Posterior vena cava (tissue), 2 donors: ENCODE results near the gene RNASE3. TPM values are rescaled to one million over a fixed set of nuclear protein-coding genes. Genes with fewer than 3 reads are reported as not detected.
"Not testable (repeated sequence)": the region's sequence is repeated elsewhere in the genome, so short reads cannot be mapped to it uniquely, and the experiment has no call there.

Experiments used
- DNase-seq: peaks from one replicate; pipeline ENCODE4 v3.0.0-alpha.2; 2020; ENCODE audit warnings: low spot score
- intact Hi-C, 2 donors: fragments of 100-400 bp; cut with DNase I; formaldehyde crosslinking; loops; one replicate each; pipeline versions ENCODE4 v1.14.1 to v1.14.2; 2022 to 2023
- long read RNA-seq, 2 donors: library from polyadenylated mRNA; unstranded; transcript quantifications; one replicate each; pipeline ENCODE4 v2.0.0, GENCODE V29; 2020 to 2021
- total RNA-seq, 2 donors: library from RNA; stranded (reverse); fragmentation: NEBNext Ultra II Directional; extraction: Animal tissue kit (Norgen Biotek cat#: 25700); gene quantifications; one replicate each; pipeline ENCODE4 v1.2.1, GENCODE V29; 2021
- donor health status: DM: yes; HTN: yes; CAD: no.
- donor health status: DM: yes; HTN: yes; CAD: no.

Gene RNASE3
- under 1 TPM; 0.48 to 0.60 TPM for total RNA-seq
- long read RNA-seq, donor 1, result 0 reads
- long read RNA-seq, donor 2, result 0 reads

DNA sequence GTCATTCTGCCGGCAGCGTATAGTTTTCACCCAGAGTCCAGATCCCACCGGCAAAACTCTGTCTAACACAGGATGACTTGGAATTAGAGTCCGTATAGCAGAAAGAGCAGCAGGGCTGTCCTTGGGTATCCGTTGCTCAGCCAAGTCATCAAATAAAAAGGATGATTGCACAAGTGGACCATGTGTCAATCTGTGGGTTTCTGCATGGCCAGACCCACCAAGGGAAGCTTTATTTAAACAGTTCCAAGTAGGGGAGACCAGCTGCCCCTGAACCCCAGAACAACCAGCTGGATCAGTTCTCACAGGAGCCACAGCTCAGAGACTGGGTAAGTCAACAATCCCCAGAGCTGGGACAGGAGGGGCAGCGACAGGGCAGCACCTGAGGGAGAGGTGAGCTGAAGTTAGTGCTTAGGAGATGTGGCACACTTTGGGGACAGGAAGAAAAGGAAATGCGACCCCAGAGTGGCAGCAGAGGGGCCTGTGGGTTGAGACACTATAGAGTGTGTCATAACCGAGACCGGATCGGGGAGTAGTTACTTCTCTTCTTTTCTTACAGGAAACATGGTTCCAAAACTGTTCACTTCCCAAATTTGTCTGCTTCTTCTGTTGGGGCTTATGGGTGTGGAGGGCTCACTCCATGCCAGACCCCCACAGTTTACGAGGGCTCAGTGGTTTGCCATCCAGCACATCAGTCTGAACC lies at the start of gene RNASE3:
TSS of gene RNASE3 (plus strand) at position 260 of the 700 bp plus-strand sequence. CDS start at position 562, 302 bp downstream.
- DNase-seq, intact Hi-C loops: not testable (repeated sequence)

DNA sequence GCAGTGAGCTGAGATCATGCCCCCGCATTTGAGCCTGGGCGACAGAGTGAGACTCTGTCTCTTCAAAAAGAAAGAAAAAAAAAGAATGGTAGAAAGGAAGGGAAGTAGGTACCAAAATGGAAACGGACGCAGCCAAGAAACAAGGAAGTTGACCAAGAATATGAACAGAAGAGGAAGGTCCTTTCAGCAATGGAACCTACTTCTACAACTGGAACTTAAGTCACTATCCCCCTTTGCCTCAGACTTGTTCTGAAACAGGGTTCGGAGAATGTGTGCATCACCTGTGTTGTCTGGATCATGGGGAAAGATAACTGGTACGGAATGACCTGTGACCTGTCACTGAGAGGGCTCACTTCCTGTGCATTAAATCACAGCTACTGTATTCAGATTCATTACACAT lies 44.6 kb upstream of the RNASE3 start:
- intact Hi-C loops, result no loop called here
- no peak for DNase-seq

DNA sequence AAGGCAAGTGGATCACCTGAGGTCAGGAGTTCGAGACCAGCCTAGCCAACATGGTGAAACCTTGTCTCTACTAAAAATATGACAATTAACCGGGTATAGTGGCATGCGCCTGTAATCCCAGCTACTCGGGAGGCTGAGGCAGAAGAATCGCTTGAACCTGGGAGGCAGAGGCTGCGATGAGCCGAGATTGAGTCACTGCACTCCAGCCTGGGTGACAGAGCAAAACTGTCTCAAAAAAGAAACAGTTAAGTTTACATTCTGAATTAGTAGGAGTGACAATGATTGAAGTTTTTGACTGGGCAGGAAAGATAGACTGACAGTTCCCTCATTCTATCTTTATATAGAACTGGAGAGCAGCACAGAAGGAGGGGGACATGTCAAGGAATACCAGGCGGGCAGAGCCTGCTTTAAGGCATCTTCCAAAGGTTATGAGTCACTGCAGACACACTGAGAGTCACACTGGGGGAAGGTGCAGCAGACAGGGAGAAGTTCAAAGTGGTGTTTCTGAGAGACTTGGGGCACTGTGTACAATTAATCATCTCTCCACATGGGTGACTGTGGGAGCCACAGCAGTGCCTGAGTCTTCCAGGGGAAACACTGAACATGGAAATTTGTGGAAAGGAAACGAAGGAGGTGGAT lies 42.8 kb upstream of the RNASE3 start:
- no peak for DNase-seq
- intact Hi-C loops, result no loop called here

DNA sequence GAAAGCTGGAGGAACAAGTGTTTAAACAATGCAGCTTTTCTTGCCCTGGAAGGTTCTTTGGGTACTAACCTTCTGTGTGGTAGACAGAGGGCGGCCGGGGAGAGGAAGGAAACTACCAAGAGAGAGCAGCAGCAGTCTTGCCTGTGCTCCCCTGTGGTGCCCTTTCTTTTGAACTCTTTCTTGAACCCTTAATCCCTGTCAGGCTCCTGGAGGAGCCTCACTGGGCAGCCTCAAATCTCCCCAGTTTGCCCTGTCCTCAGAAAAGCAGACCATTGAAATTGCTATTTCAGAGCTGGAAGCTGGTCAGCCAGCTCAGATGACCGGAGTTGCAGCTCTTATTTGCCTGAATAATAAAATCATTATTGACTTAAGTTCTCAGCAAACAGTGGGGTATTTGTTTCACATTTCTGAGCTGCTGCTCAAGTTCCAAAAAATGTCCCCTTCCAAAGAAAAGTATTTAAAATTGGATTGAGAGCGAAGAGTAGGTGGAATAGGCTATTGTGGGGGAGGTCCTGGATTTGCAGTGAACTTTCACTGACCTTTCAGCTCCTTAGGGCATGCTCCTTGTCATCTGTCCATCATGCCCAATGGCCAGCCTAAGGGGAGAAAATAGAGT lies 42.1 kb upstream of the RNASE3 start:
- intact Hi-C loops, result no loop called here
- no peak for DNase-seq

GRCh38 chr14:20853042-20853441 lies 38.1 kb upstream of the RNASE3 start:
- DNase-seq, result no peak
- intact Hi-C loops, result loop anchor here (10.0 kb wide), 1 partner anchor 122 kb away; no protein-coding TSS in a partner anchor

GRCh38 chr14:20855652-20856291 lies 35.4 kb upstream of the RNASE3 start:
- intact Hi-C loops, result loop anchor here (10.0 kb wide), 1 partner anchor 119 kb away; no protein-coding TSS in a partner anchor
- DNase-seq, result no peak

GRCh38 chr14:20857207-20857606 lies 34.0 kb upstream of the RNASE3 start:
- intact Hi-C loops, result loop anchor here (10.0 kb wide), 1 partner anchor 118 kb away; no protein-coding TSS in a partner anchor
- DNase-seq, result no peak

GRCh38 chr14:20857630-20858261 lies 33.4 kb upstream of the RNASE3 start:
- intact Hi-C loops, result loop anchor here (10.0 kb wide), 1 partner anchor 117 kb away; no protein-coding TSS in a partner anchor
- DNase-seq, result peak; percentile 87

DNA sequence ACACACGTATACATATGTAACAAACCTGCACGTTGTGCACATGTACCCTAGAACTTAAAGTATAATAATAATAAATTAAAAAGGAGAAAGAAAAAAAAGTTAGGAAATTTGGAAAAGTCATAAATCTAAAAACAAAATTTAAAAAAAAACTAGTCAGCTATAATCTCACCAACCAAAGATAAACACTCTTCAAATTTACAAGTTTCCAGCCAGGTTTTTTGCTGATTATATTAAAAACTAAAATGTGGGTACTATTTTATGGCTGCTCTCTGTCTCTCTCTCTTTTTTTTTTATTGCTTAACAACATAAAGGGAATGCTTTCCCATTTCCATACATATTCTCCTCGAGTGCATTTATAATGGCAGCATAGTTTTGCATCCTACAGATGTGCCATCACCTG lies 25.0 kb upstream of the RNASE3 start:
- intact Hi-C loops, result no loop called here
- no peak for DNase-seq

GRCh38 chr14:20866963-20867362 lies 24.2 kb upstream of the RNASE3 start:
- DNase-seq, result no peak
- intact Hi-C loops, result no loop called here

DNA sequence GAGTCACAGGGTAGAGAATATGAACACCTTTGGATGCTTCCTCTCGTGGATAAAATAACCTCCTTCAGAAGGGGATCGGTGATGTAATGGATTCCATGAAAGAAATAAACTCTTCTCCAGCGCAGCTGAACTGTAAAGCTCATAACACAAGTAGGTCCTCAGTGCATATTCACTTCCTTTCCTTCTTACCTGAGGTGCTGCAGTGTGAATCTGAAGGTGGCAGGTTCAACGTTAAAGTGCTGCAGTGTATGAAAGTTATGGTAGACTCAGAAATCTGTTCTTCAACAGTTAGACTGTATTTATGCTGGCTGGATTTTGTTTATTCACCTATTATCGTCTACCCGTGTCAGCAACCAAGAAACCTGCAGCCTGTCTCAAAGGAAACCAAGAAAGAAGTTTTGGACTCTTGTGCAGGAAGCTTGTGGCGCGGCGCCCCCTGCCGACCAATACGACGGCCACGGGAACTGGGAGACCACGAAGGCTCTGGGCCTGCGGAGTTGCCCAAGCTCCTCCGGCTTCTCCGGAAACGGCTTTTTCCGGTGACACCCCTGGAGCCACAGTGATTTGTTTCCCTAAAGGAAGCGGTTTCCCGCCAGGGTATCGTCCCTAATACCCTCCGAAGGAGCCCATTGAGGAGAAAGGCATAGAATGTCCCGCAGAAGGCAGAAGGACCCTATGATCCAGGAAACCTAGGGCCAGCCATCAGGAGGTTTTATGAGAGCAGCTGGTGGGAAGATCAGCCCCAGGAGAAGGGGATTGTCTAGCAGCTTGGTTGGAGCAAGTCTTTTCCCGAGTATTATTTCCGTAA lies 17.6 kb upstream of the RNASE3 start:
- intact Hi-C loops, result no loop called here
- peak; percentile 96 for DNase-seq

GRCh38 chr14:20877016-20877415 lies 14.2 kb upstream of the RNASE3 start:
- DNase-seq, result no peak
- intact Hi-C loops, result no loop called here

DNA sequence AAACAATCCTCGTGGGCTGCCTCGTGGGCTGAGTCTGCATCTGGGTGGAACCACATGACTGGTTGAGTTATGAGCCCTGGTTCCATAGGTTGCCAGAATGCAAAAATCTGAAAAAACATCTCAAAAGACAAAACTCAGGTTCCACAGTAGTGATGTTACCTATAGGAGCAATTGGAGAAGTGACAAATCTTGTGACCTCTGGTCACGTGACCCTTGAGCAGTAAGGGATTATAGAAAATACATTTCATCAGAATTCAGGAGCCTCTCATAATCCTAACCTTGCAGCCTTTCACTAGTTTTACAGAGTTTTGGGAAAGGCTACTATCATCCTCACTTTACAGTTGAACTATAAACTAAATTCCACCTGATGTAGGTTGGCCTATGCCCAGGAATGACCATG lies 12.5 kb upstream of the RNASE3 start:
- intact Hi-C loops, result no loop called here
- DNase-seq, result no peak

DNA sequence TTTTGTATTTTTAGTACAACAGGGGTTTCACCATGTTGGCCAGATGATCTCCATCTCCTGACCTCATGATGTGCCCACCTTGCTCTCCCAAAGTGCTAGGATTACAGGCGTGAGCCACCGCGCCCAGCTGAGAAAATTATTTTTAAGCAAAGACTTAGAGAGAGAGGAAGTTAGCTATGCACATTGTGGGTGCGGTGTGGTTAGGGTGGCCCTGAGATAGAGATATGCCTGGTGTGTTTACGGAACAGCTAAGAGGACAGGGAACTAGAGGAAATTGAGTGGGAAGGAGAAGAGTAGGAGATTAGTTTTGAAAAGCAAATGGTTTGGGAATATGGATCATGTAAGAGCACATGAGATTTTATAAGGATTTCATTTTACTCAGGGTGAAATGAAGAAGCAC lies 10.0 kb upstream of the RNASE3 start:
- DNase-seq, intact Hi-C loops: not testable (repeated sequence)

- intact Hi-C loops, DNase-seq: not testable (repeated sequence)
Observed at GRCh38 chr14:20882787-20883186, 8.4 kb upstream of the RNASE3 start.

- DNase-seq, intact Hi-C loops: not testable (repeated sequence)
Observed at GRCh38 chr14:20888411-20888810, 2.8 kb upstream of the RNASE3 start.

DNA sequence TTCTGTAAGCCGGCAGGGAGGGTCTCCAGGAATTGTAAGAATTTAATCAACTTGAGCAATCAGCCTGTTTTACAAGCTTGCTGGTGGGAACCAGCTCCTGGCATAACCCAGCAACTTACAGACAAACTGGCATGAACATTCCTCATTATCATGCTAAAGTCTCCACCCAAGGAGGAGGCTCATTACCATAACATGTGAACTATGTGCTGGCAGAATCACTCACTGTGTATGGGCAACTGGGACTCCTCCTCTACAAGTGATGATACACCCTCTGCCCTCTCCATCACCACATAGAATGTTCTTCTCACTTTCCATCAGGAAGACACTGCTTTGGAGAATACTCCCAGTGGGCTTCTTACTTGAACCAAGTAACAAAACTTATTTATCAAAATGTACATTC lies 4.1 kb downstream of the RNASE3 start:
- intact Hi-C loops, DNase-seq: not testable (repeated sequence)

- intact Hi-C loops, result no loop called here
- DNase-seq, result no peak
Observed at GRCh38 chr14:20904393-20905029, 13.3 kb downstream of the RNASE3 start.
